Globus pallidus (tissue), 1 donor: ENCODE results near the gene TMEM134.
"Not testable (repeated sequence)": the region's sequence is repeated elsewhere in the genome, so short reads cannot be mapped to it uniquely, and the experiment has no call there.

Experiments used
- DNase-seq: peaks from one replicate; pipeline ENCODE4 v3.0.0-alpha.2; 2015; ENCODE audit warnings: low spot score

The TMEM134 gene

GRCh38 chr11:67468759-67469507, at the start of gene TMEM134:
Gene TMEM134 (minus strand): TSS chr11:67469251. CDS start chr11:67469192, 59 bp downstream.
- DNase-seq: peak; percentile 93

GRCh38 chr11:67517784-67518552, 48.9 kb upstream of the TMEM134 start:
- DNase-seq: no peak

GRCh38 chr11:67516806-67517205, 47.8 kb upstream of the TMEM134 start:
- no peak for DNase-seq

- DNase-seq: no peak
Measured at GRCh38 chr11:67514116-67514515, 45.1 kb upstream of the TMEM134 start.

- not testable (repeated sequence) for DNase-seq
Measured at GRCh38 chr11:67511558-67511957, 42.5 kb upstream of the TMEM134 start.

GRCh38 chr11:67510023-67510345, 40.9 kb upstream of the TMEM134 start:
- no peak for DNase-seq

- DNase-seq: peak; percentile 95
Measured at GRCh38 chr11:67508486-67509121, 39.6 kb upstream of the TMEM134 start.

GRCh38 chr11:67507864-67508485, 38.9 kb upstream of the TMEM134 start, which contains the start of gene CDK2AP2:
Gene CDK2AP2 (minus strand): TSS chr11:67508162. CDS start chr11:67508082, 80 bp downstream.
- DNase-seq: peak; percentile 98

GRCh38 chr11:67507242-67507863, 38.3 kb upstream of the TMEM134 start:
- DNase-seq: peak; percentile 31

GRCh38 chr11:67506426-67507051, 37.5 kb upstream of the TMEM134 start:
- DNase-seq: no peak

GRCh38 chr11:67505605-67506396, 36.8 kb upstream of the TMEM134 start:
- peak; percentile 80 for DNase-seq

GRCh38 chr11:67504950-67505581, 36.0 kb upstream of the TMEM134 start, which contains the start of gene PITPNM1:
Gene PITPNM1 (minus strand): TSS chr11:67505363. CDS start chr11:67504180, 1,183 bp downstream.
- DNase-seq: peak; percentile 33

- DNase-seq: no peak
Measured at GRCh38 chr11:67504005-67504949, 35.2 kb upstream of the TMEM134 start.

- DNase-seq: no peak
Measured at GRCh38 chr11:67503119-67504004, 34.3 kb upstream of the TMEM134 start.

GRCh38 chr11:67502328-67502979, 33.4 kb upstream of the TMEM134 start:
- DNase-seq: no peak

- DNase-seq: no peak
Measured at GRCh38 chr11:67501854-67502253, 32.8 kb upstream of the TMEM134 start.
